Right cardiac atrium (tissue), 5 donors: Measurements from ENCODE around the gene CILP2. TPM values are rescaled to one million over a fixed set of nuclear protein-coding genes. Genes with fewer than 3 reads are reported as not detected.

Source experiments
- ATAC-seq, 2 donors: fragments of 200-7000 bp; cut with Tn5 transposase; one replicate each; pipeline versions ENCODE4 v1.8.0 to v1.9.1; 2020; ENCODE audit warnings: moderate library complexity in 2 of 2, mild to moderate bottlenecking in 1 of 2
- DNase-seq, 3 donors: peaks; one replicate each; pipeline ENCODE4 v3.0.0-alpha.2; 2020
- H3K27ac ChIP-seq: one replicate; pipeline ENCODE4 v1.5.1; 2013; ENCODE audit warnings: mild to moderate bottlenecking, low read length, control low read depth, moderate library complexity
- H3K27me3 ChIP-seq: one replicate; pipeline ENCODE4 v1.6.1; 2013; ENCODE audit not compliant: control insufficient read depth, insufficient read depth
- H3K4me1 ChIP-seq: one replicate; pipeline ENCODE4 v1.6.1; 2013; ENCODE audit warnings: low read length; ENCODE audit not compliant: control insufficient read depth, insufficient read depth
- H3K4me3 ChIP-seq: one replicate; pipeline ENCODE4 v1.5.1; 2013; ENCODE audit warnings: low read length, control low read depth
- H3K9me3 ChIP-seq: one replicate; pipeline ENCODE4 v1.6.1; 2013; ENCODE audit warnings: low read length; ENCODE audit not compliant: control insufficient read depth
- WGBS: extraction: QIAGEN DNeasy Blood & Tissue Kit; methylation state at CpG from one replicate; pipeline ENCODE4 v1.1.7; 2013; 5-methylcytosine and 5-hydroxymethylcytosine counted together
- intact Hi-C, 4 donors: fragments of 100-400 bp; cut with DNase I; formaldehyde crosslinking; loops; one replicate each; pipeline versions ENCODE4 v1.11.0 to v1.14.0; 2022 to 2023
- polyA plus RNA-seq: library from polyadenylated mRNA; stranded (reverse); fragments of 200-250 nt; gene quantifications from one replicate; pipeline ENCODE4 v1.2.3, GENCODE V29; 2013
- total RNA-seq, 4 donors: library from RNA; stranded (reverse); fragmentation: NEBNext Ultra II Directional; extraction: Animal tissue kit (Norgen Biotek cat#: 25700); gene quantifications; one replicate each; pipeline ENCODE4 v1.2.1, GENCODE V29; 2021
- donor health status: healthy with polysubstance abuse.
- donor health status: DM: no; HTN: yes; CAD: no.
- donor health status: DM: no; HTN: no; CAD: no.
- donor health status: DM: no; HTN: yes; CAD: no; lungs with severe emphysema.
- donor health status: DM: yes; HTN: yes; CAD: no.

CILP2 gene
- total and polyA plus RNA-seq, 5 donors: 0.05 to 0.39 (median 0.12) TPM

DNA sequence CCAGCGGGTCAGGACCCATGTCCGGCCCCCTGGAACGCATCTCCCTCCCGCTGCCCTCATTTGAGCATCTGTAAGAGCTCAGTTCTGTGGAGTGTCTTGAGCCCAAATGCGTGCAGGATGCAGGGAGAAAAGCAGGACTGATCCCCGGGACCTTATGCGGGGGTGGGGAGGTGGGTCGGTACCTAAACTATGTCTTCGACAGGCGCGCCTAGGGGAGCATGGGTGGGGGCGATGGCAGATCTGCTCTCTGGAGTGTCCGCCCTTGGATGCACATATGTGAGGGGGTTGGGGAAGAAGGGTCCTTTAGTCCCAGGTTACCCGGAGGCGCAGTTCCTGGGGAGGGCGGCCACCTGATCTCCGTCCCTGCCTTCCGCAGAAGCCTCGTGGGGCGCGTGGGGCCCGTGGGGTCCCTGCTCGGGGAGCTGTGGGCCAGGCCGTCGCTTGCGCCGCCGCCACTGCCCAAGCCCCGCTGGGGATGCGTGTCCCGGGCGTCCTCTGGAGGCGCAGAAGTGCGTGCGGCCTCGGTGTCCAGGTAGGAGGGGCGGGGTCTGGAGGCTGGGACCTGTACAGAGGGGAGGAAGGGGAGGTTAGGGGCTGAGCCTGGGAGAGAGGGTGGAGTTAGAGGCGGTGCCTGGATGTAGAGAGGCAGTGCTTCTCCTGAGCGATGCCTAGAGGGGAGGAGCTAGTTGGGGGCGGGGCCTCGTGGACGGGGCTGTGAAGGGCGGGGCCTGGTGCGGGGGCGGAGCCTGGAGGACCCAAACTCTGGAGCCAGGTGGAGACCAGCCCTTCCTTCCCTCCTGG lies 2.9 kb downstream of the CILP2 start:
- intact Hi-C loops: no loop called here
- H3K27me3 ChIP-seq: no peaks in the 10 kb centered on the region
- ATAC-seq (peak in 1 of 2 donors; percentile 23), DNase-seq (peak in 1 of 3 donors; percentile 71)
- H3K4me3 ChIP-seq: peak overlapping the region; percentile 8
- WGBS: 4% methylated on average over 45 of the region's 45 CpGs
- H3K27ac ChIP-seq: no peak overlapping the region
- H3K4me1 ChIP-seq: peaks cover 2% of the 10 kb centered on the region
- no peaks in the 10 kb centered on the region for H3K9me3 ChIP-seq

DNA sequence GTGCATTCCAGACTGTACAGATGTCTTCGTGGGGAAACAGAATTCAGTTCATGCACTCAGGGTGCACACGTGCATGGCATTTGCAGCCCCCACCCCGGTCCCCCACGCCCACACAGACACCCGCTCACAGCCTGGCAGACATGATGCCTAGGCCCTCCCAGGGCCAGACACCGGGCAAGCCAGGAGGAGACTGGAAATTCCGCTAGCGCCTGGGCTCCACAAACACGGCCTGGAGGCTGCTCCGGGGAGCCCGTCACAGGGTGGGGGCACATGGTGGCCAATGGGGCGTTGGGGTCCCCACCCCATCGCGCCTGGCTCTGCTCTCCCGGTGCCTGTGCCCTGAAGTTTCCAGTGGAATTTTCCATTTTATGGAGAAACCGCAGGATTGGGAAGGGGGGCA lies 3.6 kb downstream of the CILP2 start:
- DNase-seq: peak in 1 of 3 donors; percentile 46
- Histone ChIP-seq H3K27ac (no peak overlapping the region), H3K4me1 (peaks cover 2% of the 10 kb centered on the region), H3K4me3 (no peak overlapping the region), H3K27me3 (no peaks in the 10 kb centered on the region), H3K9me3 (no peaks in the 10 kb centered on the region)
- intact Hi-C loops: no loop called here
- WGBS: 82% methylated on average over 16 of the region's 16 CpGs
- ATAC-seq: no peak

DNA sequence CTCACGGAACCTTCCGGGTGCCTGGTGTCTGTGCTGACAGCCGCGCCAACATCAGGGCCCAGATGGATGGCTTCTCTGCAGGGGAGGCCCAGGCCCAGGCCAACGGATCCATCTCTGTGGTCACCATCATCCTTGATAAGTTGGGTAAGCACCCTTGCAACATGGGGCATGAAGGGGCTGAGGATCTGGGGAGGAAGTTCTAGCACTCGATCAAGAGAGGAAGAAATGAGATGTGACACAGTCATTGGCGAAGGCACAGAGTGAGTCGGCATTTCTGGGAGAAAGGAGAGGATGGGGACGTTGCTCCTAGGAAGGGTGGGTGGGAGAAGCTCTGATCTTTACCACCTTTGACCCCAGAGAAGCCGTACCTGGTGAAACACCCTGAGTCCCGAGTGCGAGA lies 4.4 kb downstream of the CILP2 start:
- WGBS: 84% methylated on average over 12 of the region's 12 CpGs
- Histone ChIP-seq H3K4me1 (peaks cover 2% of the 10 kb centered on the region), H3K9me3 (no peaks in the 10 kb centered on the region), H3K4me3 (no peak overlapping the region), H3K27ac (no peak overlapping the region), H3K27me3 (no peaks in the 10 kb centered on the region)
- intact Hi-C loops: no loop called here
- no peak for ATAC-seq
- no peak for DNase-seq

DNA sequence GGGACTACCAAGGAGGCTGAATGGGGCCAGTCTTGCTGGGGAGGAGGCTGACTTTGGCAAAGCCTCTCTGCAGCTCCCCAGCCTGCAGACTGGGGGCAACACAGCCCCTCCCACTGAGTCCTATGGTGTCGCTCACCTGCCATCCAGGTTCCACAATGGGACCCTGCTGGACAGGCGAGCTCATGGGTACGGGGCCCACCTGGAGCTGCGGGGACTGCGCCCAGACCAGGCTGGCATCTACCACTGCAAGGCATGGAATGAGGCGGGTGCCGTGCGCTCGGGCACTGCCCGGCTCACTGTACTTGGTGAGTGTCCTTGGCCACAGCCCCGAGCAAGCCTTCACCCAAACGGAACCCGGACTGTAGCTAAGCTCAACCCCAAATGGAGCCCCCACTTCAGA lies 5.0 kb downstream of the CILP2 start:
- Histone ChIP-seq H3K4me3 (no peak overlapping the region), H3K27me3 (no peaks in the 10 kb centered on the region), H3K27ac (no peak overlapping the region), H3K4me1 (peaks cover 2% of the 10 kb centered on the region), H3K9me3 (no peaks in the 10 kb centered on the region)
- DNase-seq: peak in 1 of 3 donors; percentile 30
- intact Hi-C loops: no loop called here
- 95% methylated on average over 13 of the region's 13 CpGs for WGBS
- no peak for ATAC-seq

DNA sequence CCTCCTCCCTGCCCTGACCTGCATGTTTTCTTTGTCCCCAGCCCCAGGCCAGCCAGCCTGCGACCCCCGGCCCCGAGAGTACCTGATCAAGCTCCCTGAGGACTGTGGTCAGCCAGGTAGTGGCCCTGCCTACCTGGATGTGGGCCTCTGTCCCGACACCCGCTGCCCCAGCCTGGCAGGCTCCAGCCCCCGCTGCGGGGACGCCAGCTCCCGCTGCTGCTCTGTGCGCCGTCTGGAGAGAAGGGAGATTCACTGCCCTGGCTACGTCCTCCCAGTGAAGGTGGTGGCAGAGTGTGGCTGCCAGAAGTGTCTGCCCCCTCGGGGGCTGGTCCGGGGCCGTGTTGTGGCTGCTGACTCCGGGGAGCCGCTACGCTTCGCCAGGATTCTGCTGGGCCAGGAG lies 5.6 kb downstream of the CILP2 start:
- no peaks in the 10 kb centered on the region for H3K27me3 ChIP-seq
- intact Hi-C loops: no loop called here
- WGBS: 88% methylated on average over 19 of the region's 19 CpGs
- ATAC-seq: no peak
- H3K27ac ChIP-seq: no peak overlapping the region
- H3K9me3 ChIP-seq: no peaks in the 10 kb centered on the region
- peaks cover 2% of the 10 kb centered on the region for H3K4me1 ChIP-seq
- H3K4me3 ChIP-seq: no peak overlapping the region
- DNase-seq: peak in 1 of 3 donors; percentile 38

DNA sequence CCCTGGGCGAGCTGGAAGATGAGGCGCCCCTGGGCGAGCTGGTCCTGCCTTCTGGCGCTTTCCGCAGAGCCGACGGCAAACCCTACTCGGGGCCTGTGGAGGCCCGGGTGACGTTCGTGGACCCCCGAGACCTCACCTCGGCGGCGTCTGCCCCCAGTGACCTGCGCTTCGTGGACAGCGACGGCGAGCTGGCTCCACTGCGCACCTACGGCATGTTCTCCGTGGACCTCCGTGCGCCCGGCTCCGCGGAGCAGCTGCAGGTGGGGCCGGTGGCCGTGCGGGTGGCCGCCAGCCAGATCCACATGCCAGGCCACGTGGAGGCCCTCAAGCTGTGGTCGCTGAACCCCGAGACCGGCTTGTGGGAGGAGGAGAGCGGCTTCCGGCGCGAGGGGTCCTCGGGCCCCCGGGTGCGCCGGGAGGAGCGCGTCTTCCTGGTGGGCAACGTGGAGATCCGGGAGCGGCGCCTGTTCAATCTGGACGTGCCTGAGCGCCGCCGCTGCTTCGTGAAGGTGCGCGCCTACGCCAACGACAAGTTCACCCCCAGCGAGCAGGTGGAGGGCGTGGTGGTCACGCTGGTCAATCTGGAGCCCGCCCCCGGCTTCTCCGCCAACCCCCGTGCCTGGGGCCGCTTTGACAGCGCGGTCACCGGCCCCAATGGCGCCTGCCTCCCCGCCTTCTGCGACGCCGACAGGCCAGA lies 6.3 kb downstream of the CILP2 start:
- ATAC-seq (no peak), DNase-seq (peak in 1 of 3 donors; percentile 58)
- Histone ChIP-seq H3K27me3 (no peaks in the 10 kb centered on the region), H3K9me3 (no peaks in the 10 kb centered on the region), H3K4me3 (no peak overlapping the region), H3K4me1 (peaks cover 2% of the 10 kb centered on the region), H3K27ac (no peak overlapping the region)
- WGBS: 86% methylated on average over 75 of the region's 75 CpGs
- intact Hi-C loops: no loop called here

DNA sequence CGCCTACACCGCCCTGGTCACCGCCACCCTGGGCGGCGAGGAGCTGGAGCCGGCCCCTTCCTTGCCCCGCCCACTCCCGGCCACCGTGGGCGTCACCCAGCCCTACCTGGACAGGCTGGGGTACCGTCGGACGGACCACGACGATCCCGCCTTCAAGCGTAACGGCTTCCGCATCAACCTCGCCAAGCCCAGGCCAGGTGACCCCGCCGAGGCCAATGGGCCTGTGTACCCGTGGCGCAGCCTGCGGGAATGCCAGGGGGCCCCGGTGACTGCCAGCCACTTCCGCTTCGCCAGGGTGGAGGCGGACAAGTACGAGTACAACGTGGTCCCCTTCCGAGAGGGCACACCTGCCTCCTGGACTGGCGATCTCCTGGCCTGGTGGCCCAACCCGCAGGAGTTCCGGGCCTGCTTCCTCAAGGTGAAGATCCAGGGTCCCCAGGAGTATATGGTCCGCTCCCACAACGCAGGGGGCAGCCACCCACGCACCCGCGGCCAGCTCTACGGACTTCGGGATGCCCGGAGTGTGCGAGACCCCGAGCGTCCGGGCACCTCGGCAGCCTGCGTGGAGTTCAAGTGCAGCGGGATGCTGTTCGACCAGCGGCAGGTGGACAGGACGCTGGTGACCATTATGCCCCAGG lies 7.0 kb downstream of the CILP2 start:
- peaks cover 2% of the 10 kb centered on the region for H3K4me1 ChIP-seq
- DNase-seq (peak in 2 of 3 donors; percentile 43 to 50), ATAC-seq (no peak)
- H3K27me3 ChIP-seq: no peaks in the 10 kb centered on the region
- H3K4me3 ChIP-seq: no peak overlapping the region
- no peak overlapping the region for H3K27ac ChIP-seq
- intact Hi-C loops: no loop called here
- no peaks in the 10 kb centered on the region for H3K9me3 ChIP-seq
- WGBS: 91% methylated on average over 53 of the region's 53 CpGs

DNA sequence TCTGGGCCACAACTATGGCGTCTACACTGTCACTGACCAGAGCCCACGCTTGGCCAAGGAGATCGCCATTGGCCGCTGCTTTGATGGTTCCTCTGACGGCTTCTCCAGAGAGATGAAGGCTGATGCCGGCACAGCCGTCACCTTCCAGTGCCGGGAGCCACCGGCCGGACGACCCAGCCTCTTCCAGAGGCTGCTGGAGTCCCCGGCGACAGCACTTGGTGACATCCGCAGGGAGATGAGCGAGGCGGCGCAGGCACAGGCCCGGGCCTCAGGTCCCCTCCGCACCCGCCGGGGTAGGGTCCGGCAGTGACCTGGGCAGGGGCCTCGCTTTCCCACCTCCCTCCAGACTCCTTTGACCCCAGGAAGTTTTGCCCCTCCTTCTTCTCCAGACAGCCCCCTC lies 7.6 kb downstream of the CILP2 start:
- ATAC-seq (no peak), DNase-seq (no peak)
- H3K4me1 ChIP-seq: no peaks in the 10 kb centered on the region
- H3K27me3 ChIP-seq: no peaks in the 10 kb centered on the region
- H3K4me3 ChIP-seq: no peak overlapping the region
- intact Hi-C loops: no loop called here
- 93% methylated on average over 23 of the region's 23 CpGs for WGBS
- no peak overlapping the region for H3K27ac ChIP-seq
- H3K9me3 ChIP-seq: no peaks in the 10 kb centered on the region

DNA sequence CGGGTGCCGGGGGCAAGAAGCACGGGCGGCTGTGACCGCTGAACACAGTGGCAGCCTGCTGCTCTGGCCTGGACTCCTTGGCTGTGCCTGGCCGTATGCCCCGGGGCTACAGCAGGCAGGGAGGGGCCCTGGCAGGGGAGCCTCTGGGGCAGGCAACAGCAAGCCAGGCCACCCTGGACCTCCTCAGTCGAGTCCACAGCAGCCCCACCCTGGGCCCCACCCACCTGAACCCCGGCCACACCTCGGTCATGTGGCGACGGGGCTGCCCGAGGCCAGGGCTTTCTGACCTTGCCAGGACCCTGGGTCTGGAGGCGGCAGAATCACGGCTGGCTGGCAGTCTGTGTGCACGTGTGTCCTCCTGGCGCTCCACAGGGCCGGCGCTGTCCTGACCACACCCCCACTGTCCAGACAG lies 8.7 kb downstream of the CILP2 start:
- Histone ChIP-seq H3K4me3 (no peak overlapping the region), H3K9me3 (no peaks in the 10 kb centered on the region), H3K4me1 (no peaks in the 10 kb centered on the region), H3K27ac (no peak overlapping the region), H3K27me3 (no peaks in the 10 kb centered on the region)
- DNase-seq: peak in 1 of 3 donors; percentile 56
- intact Hi-C loops: no loop called here
- WGBS: 49% methylated on average over 19 of the region's 19 CpGs
- peak; percentile 9 to 37 for ATAC-seq

DNA sequence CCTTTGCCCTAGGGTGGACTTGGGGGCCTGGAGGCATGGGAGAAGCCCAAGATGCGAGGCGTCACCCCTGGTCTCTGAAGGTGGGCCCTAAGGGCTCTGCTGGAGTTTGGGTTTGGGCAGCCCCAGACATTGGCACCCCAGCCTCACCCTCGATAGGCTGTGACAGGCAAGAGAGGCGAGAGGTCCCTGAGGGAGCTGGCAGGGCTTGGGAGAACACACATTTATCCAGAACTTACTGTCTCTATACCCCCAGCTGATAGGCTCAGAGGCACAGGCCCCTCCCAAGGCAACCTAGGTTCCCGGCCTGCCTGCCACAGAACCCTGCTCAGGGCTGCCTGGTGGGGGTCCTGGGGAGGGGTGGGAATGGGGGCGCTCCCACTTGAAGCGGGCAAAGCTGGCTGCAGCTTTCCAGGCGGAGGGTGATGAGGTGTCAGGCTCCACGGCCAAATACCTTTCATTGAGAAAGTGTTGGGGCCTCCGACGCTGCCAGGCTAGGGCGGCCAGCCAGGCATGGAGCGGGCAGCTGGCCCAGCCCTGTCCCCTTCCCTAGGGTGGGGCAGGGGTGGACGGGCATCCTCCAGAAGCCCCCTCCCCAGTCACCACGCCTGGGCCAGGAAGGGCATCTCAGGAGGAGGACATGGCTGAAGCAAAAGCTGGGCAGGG lies 9.7 kb downstream of the CILP2 start:
- peak in 1 of 3 donors; percentile 44 for DNase-seq

More for the DNA sequence above, 9.7 kb downstream of the CILP2 start:
- peak; percentile 57 to 59 for ATAC-seq
- H3K4me3 ChIP-seq: no peak overlapping the region
- H3K27me3 ChIP-seq: no peaks in the 10 kb centered on the region
- intact Hi-C loops: no loop called here
- 44% methylated on average over 15 of the region's 15 CpGs for WGBS
- no peaks in the 10 kb centered on the region for H3K4me1 ChIP-seq
- no peaks in the 10 kb centered on the region for H3K9me3 ChIP-seq
- H3K27ac ChIP-seq: no peak overlapping the region
